HCT116 (cell line): ENCODE data around the gene BSCL2. TPM values are rescaled to one million over a fixed set of nuclear protein-coding genes. Genes with fewer than 3 reads are reported as not detected.
A peak's percentile ranks its signal among the peaks of the same experiment; 100 is the strongest.

Experiments
- ATAC-seq: fragments of 200-7000 bp; cut with Tn5 transposase; 2 replicates; pipeline ENCODE4 v1.9.1; 2020; ENCODE audit warnings: mild to moderate bottlenecking, moderate library complexity
- Bru-seq: library from RNA; stranded (reverse); fragments of 400-500 nt; gene quantifications from one replicate; lab custom pipeline; 2021; lab: Mats Ljungman, UMichigan
- BruChase-seq, 2 experiments: library from RNA; stranded (reverse); fragments of 400-500 nt; gene quantifications; one replicate each; lab custom pipeline; 2021; lab: Mats Ljungman, UMichigan
- BruUV-seq: library from RNA; stranded (reverse); fragments of 400-500 nt; replicated peaks from 2 replicates; lab custom pipeline; 2021; lab: Mats Ljungman, UMichigan
- CTCF ChIA-PET: fragments of 300-600 bp; sonication (Branson Sonifier 250); formaldehyde crosslinking; loops from one replicate; lab custom pipeline; 2021; ENCODE audit warnings: antibody characterized with exemption; lab: Charles Lee
- POLR2A ChIA-PET: fragments of 300-600, 350-600 bp; sonication (Branson Sonifier 250); formaldehyde crosslinking; loops from one replicate; lab custom pipeline; 2021; ENCODE audit warnings: antibody characterized with exemption; lab: Charles Lee
- RAD21 ChIA-PET, 2 experiments: fragments of 300-600 bp; sonication (Branson Sonifier 250); formaldehyde crosslinking; loops; one replicate each; lab custom pipeline; 2023; ENCODE audit warnings: low total read pairs in 2 of 2; ENCODE audit not compliant: uncharacterized antibody in 2 of 2, unreplicated experiment in 2 of 2, low non-redundant PET in 1 of 2; lab: Charles Lee
- DNase-seq: peaks from one replicate; pipeline ENCODE4 v3.0.0-alpha.2; 2010; ENCODE audit warnings: low read depth, low spot score
- H2AFZ ChIP-seq: fragments of 200-600 bp; shearing (Covaris generic), sonication (generic); 2 replicates; pipeline ENCODE4 v1.6.1; 2017; ENCODE audit warnings: low read depth, mixed run types, mixed read lengths, antibody characterized with exemption, low read length; ENCODE audit not compliant: poor library complexity, severe bottlenecking
- H3K27ac ChIP-seq: 2 replicates; pipeline ENCODE4 v1.5.1; 2012; ENCODE audit warnings: low read depth, low read length
- H3K27me3 ChIP-seq: fragments of 200-600 bp; sonication (generic); 2 replicates; pipeline ENCODE4 v1.6.1; 2016; ENCODE audit warnings: mixed run types, low read length, mixed read lengths; ENCODE audit not compliant: insufficient read depth
- H3K36me3 ChIP-seq, 2 experiments: fragments of 200-500 bp in 1 of 2; fragments of 200-600 bp in 1 of 2; sonication (Bioruptor generic) in 1 of 2; sonication (generic) in 1 of 2; 2 replicates each; pipeline versions ENCODE4 v1.5.1 to v1.6.1; 2014 to 2016; ENCODE audit warnings: low read length in 2 of 2, inconsistent platforms in 1 of 2, mixed read lengths in 1 of 2, mixed run types in 1 of 2; ENCODE audit not compliant: insufficient read depth in 2 of 2, control insufficient read depth in 1 of 2
- H3K4me1 ChIP-seq, 2 experiments: fragments of 200-600 bp in 1 of 2; sonication (generic) in 1 of 2; 2 replicates each; pipeline versions ENCODE4 v1.5.1 to v1.6.1; 2012 to 2017; ENCODE audit warnings: low read length in 2 of 2, inconsistent platforms in 1 of 2, mild to moderate bottlenecking in 1 of 2, mixed read lengths in 1 of 2, mixed run types in 1 of 2, moderate library complexity in 1 of 2; ENCODE audit not compliant: insufficient read depth in 2 of 2, control insufficient read depth in 1 of 2
- H3K4me2 ChIP-seq: fragments of 200-600 bp; sonication (generic); 2 replicates; pipeline ENCODE4 v1.6.1; 2017; ENCODE audit warnings: mixed run types, low read length, mixed read lengths
- H3K4me3 ChIP-seq, 2 experiments: fragments of 200-600 bp in 1 of 2; sonication (generic) in 1 of 2; replicated peaks in 1 of 2; 2 replicates each; pipeline ENCODE4 v1.5.1; 2011 to 2016; ENCODE audit warnings: low read length in 2 of 2, control low read depth in 1 of 2, low read depth in 1 of 2, mild to moderate bottlenecking in 1 of 2, mixed read lengths in 1 of 2, mixed run types in 1 of 2
- H3K79me2 ChIP-seq: fragments of 200-600 bp; sonication (generic); 2 replicates; pipeline ENCODE4 v1.6.1; 2017; ENCODE audit warnings: mild to moderate bottlenecking, mixed run types, low read length, moderate library complexity, mixed read lengths; ENCODE audit not compliant: insufficient read depth
- H3K9ac ChIP-seq: fragments of 200-600 bp; sonication (generic); 2 replicates; pipeline ENCODE4 v1.6.1; 2016; ENCODE audit warnings: low read length, mixed read lengths
- H3K9me2 ChIP-seq: fragments of 200-600 bp; sonication (generic), shearing (Covaris generic); 2 replicates; pipeline ENCODE4 v1.6.1; 2017; ENCODE audit warnings: mixed run types, mild to moderate bottlenecking, moderate library complexity; ENCODE audit not compliant: insufficient read depth
- H3K9me3 ChIP-seq, 2 experiments: fragments of 200-500 bp in 1 of 2; fragments of 200-600 bp in 1 of 2; sonication (Bioruptor generic) in 1 of 2; sonication (generic) in 1 of 2; 2 replicates each; pipeline ENCODE4 v1.6.1; 2014 to 2017; ENCODE audit warnings: low read length in 2 of 2, mixed read lengths in 2 of 2, inconsistent platforms in 1 of 2, low read depth in 1 of 2, mild to moderate bottlenecking in 1 of 2, mixed run types in 1 of 2, moderate library complexity in 1 of 2; ENCODE audit not compliant: control insufficient read depth in 1 of 2, insufficient read depth in 1 of 2
- H4K20me1 ChIP-seq: fragments of 200-600 bp; sonication (generic), shearing (Covaris generic); 2 replicates; pipeline ENCODE4 v1.6.1; 2017; ENCODE audit warnings: mixed run types, mild to moderate bottlenecking, moderate library complexity; ENCODE audit not compliant: insufficient read depth
- CBX3 ChIP-seq: IDR thresholded peaks from 2 replicates; pipeline ENCODE4 v1.6.1; 2012; ENCODE audit warnings: low read depth
- CEBPB ChIP-seq: IDR thresholded peaks from 2 replicates; pipeline ENCODE4 v1.6.1; 2012; ENCODE audit warnings: low read depth
- EGR1 ChIP-seq: IDR thresholded peaks from 2 replicates; pipeline ENCODE4 v1.6.1; 2012; ENCODE audit warnings: low read depth
- EZH2 ChIP-seq: fragments of 200-600 bp; sonication (generic); IDR thresholded peaks from 2 replicates; pipeline ENCODE4 v1.6.1; 2017; ENCODE audit warnings: antibody characterized with exemption, mixed run types
- EZH2phosphoT487 ChIP-seq: fragments of 200-600 bp; IDR thresholded peaks from 2 replicates; pipeline ENCODE4 v1.6.1; 2018; ENCODE audit warnings: antibody characterized with exemption, borderline replicate concordance
- FOSL1 ChIP-seq: IDR thresholded peaks from 2 replicates; pipeline ENCODE4 v1.6.1; 2012; ENCODE audit warnings: low read depth
- JUND ChIP-seq: IDR thresholded peaks from 2 replicates; pipeline ENCODE4 v1.6.1; 2012
- POLR2A ChIP-seq: IDR thresholded peaks from 2 replicates; pipeline ENCODE4 v1.7.0; 2011; ENCODE audit warnings: borderline replicate concordance; ENCODE audit not compliant: insufficient read depth, insufficient read length; ENCODE audit errors: extremely low read depth
- POLR2AphosphoS5 ChIP-seq: IDR thresholded peaks from 2 replicates; pipeline ENCODE4 v1.6.1; 2011; ENCODE audit warnings: mild to moderate bottlenecking, low read depth, low read length, moderate library complexity
- RAD21 ChIP-seq: IDR thresholded peaks from 2 replicates; pipeline ENCODE4 v1.6.1; 2012; ENCODE audit warnings: low read depth, mild to moderate bottlenecking
- SIN3A ChIP-seq: IDR thresholded peaks from 2 replicates; pipeline ENCODE4 v1.6.1; 2012; ENCODE audit warnings: low read depth
- SRF ChIP-seq: IDR thresholded peaks from 2 replicates; pipeline ENCODE4 v1.6.1; 2012; ENCODE audit warnings: low read depth
- TCF7L2 ChIP-seq: IDR thresholded peaks from 2 replicates; pipeline ENCODE4 v1.7.0; 2011; ENCODE audit warnings: borderline replicate concordance, inconsistent platforms; ENCODE audit not compliant: insufficient read depth, insufficient read length; ENCODE audit errors: extremely low read depth
- YY1 ChIP-seq: IDR thresholded peaks from 2 replicates; pipeline ENCODE4 v1.6.1; 2011; ENCODE audit warnings: low read length, low read depth, moderate library complexity, mild to moderate bottlenecking; ENCODE audit not compliant: insufficient replicate concordance; ENCODE audit errors: extremely low read depth
- ZFX ChIP-seq: fragments of 450-650 bp; IDR thresholded peaks from 2 replicates; pipeline ENCODE4 v1.6.1; 2017
- ZNF274 ChIP-seq: fragments of 200-500 bp; sonication (Bioruptor generic); IDR thresholded peaks from 2 replicates; pipeline ENCODE4 v1.6.1; 2014; ENCODE audit warnings: mild to moderate bottlenecking, low read depth, low read length, inconsistent platforms
- intact Hi-C: fragments of 100-400 bp; cut with micrococcal nuclease; formaldehyde crosslinking; loops from 2 replicates; pipeline ENCODE4 v1.10.0; 2022
- long read RNA-seq: library from polyadenylated mRNA; unstranded; transcript quantifications from one replicate; pipeline ENCODE4 v2.0.0, GENCODE V29; 2021; ENCODE audit not compliant: unreplicated experiment
- polyA plus RNA-seq: library from polyadenylated mRNA; unstranded; fragments of >200 nt; gene quantifications from 2 replicates; pipeline ENCODE4 v1.2.1, GENCODE V29; 2012; ENCODE audit warnings: missing spikeins
- total RNA-seq: library from RNA; stranded (reverse); gene quantifications from one replicate; pipeline ENCODE4 v1.2.1, GENCODE V29; 2021; ENCODE audit not compliant: unreplicated experiment
- TF ChIP-seq, protein P1 (sequence below), 3 experiments: fragments of 200-600 bp in 1 of 3; sonication (generic) in 1 of 3; IDR thresholded peaks in 2 of 3; conservative IDR thresholded peaks in 1 of 3; 2 replicates each; pipeline ENCODE4 v1.5.1; 2012 to 2017; ENCODE audit warnings: low read depth in 2 of 3, low read length in 2 of 3, antibody characterized with exemption in 1 of 3, borderline replicate concordance in 1 of 3, control low read depth in 1 of 3, mild to moderate bottlenecking in 1 of 3, mixed read lengths in 1 of 3, mixed run types in 1 of 3, moderate library complexity in 1 of 3; ENCODE audit not compliant: insufficient read depth in 1 of 3
- TF ChIP-seq, protein P2 (sequence below): IDR thresholded peaks from 2 replicates; pipeline ENCODE4 v1.6.1; 2012; ENCODE audit warnings: low read depth
- TF ChIP-seq, protein P3 (sequence below): IDR thresholded peaks from 2 replicates; pipeline ENCODE4 v1.6.1; 2012

Gene BSCL2
- total RNA-seq (62.0 TPM), Bru-seq, nascent RNA (percentile 79 among the genes with signal in this experiment), BruChase-seq, experiment 1, labeled RNA remaining after a 6-hour chase (percentile 96 among the genes with signal in this experiment), BruChase-seq, experiment 2, labeled RNA remaining after a 2-hour chase (percentile 93 among the genes with signal in this experiment)
- 58.7 and 71.5 TPM in 2 replicates for polyA plus RNA-seq
- long read RNA-seq, transcript BSCL2-207 (11 exons, 1,516 nt): major isoform, 25 of 36 reads
- long read RNA-seq, partial matches to known transcripts: 2 of 36 reads
- long read RNA-seq, other reads (novel, unspliced or antisense): 7 of 36 reads

DNA sequence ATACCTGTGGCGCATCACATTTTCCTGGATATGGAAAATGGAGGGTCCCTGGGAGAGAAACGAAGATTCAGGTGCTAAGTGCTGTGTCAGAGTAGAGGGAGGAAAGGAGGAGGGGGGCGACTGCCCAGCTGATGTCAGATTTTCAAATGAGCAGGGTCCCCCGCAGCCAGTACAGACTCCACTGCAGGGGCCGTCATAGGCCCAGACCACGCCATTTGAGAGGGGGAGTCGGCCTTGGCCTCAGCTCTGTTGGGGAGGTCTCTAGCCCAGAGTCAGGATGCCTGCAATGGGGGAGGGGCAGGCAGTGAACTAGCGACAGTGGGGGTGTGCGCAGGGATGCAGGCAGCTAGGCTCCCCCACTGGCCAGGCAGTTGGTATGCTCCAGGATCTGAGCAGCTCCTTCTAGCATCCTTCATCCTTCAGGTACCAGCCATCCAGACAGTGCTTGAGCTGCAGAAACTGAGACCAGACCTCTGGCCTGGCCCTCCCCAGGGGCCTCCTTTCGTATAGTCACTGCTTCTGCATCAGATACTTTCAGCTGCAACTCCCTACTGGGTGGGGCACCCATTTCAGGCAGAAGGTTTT, at the start of gene BSCL2, which contains the start of gene GNG3:
BSCL2 (minus strand) TSS at position 148 of the 585 bp plus-strand sequence. CDS start 229 bp downstream, outside the sequence.
GNG3 (plus strand) TSS at position 400 of the 585 bp plus-strand sequence. CDS start 620 bp downstream, outside the sequence.
- TF ChIP-seq FOSL1 (no peak), JUND (no peak), YY1 (no peak), CEBPB (no peak), EGR1 (no peak), EZH2 (no peak), TCF7L2 (no peak), RAD21 (no peak), EZH2phosphoT487 (no peak), ZFX (no peak), ZNF274 (no peak), POLR2A (no peak), SIN3A (no peak), POLR2AphosphoS5 (no peak), SRF (no peak), CBX3 (no peak)
- TF ChIP-seq, protein P1, sequence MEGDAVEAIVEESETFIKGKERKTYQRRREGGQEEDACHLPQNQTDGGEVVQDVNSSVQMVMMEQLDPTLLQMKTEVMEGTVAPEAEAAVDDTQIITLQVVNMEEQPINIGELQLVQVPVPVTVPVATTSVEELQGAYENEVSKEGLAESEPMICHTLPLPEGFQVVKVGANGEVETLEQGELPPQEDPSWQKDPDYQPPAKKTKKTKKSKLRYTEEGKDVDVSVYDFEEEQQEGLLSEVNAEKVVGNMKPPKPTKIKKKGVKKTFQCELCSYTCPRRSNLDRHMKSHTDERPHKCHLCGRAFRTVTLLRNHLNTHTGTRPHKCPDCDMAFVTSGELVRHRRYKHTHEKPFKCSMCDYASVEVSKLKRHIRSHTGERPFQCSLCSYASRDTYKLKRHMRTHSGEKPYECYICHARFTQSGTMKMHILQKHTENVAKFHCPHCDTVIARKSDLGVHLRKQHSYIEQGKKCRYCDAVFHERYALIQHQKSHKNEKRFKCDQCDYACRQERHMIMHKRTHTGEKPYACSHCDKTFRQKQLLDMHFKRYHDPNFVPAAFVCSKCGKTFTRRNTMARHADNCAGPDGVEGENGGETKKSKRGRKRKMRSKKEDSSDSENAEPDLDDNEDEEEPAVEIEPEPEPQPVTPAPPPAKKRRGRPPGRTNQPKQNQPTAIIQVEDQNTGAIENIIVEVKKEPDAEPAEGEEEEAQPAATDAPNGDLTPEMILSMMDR (IDR thresholded peaks at IDR 0.05 in 2 of 3, conservative IDR thresholded peaks at IDR 0.05 in 1 of 3; ENCODE audit: borderline replicate concordance in 1 of 3, insufficient read depth in 1 of 3, low read depth in 2 of 3, low read length in 2 of 3): no peak
- TF ChIP-seq, protein P2, sequence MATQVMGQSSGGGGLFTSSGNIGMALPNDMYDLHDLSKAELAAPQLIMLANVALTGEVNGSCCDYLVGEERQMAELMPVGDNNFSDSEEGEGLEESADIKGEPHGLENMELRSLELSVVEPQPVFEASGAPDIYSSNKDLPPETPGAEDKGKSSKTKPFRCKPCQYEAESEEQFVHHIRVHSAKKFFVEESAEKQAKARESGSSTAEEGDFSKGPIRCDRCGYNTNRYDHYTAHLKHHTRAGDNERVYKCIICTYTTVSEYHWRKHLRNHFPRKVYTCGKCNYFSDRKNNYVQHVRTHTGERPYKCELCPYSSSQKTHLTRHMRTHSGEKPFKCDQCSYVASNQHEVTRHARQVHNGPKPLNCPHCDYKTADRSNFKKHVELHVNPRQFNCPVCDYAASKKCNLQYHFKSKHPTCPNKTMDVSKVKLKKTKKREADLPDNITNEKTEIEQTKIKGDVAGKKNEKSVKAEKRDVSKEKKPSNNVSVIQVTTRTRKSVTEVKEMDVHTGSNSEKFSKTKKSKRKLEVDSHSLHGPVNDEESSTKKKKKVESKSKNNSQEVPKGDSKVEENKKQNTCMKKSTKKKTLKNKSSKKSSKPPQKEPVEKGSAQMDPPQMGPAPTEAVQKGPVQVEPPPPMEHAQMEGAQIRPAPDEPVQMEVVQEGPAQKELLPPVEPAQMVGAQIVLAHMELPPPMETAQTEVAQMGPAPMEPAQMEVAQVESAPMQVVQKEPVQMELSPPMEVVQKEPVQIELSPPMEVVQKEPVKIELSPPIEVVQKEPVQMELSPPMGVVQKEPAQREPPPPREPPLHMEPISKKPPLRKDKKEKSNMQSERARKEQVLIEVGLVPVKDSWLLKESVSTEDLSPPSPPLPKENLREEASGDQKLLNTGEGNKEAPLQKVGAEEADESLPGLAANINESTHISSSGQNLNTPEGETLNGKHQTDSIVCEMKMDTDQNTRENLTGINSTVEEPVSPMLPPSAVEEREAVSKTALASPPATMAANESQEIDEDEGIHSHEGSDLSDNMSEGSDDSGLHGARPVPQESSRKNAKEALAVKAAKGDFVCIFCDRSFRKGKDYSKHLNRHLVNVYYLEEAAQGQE: no peak
- TF ChIP-seq, protein P3, sequence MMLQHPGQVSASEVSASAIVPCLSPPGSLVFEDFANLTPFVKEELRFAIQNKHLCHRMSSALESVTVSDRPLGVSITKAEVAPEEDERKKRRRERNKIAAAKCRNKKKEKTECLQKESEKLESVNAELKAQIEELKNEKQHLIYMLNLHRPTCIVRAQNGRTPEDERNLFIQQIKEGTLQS: no peak
- ATAC-seq: no peak
- Histone ChIP-seq H3K27ac (peak within 1 kb of the TSS; percentile 80), H3K79me2 (peaks cover 15% of the 10 kb centered on the region), H3K27me3 (no peaks in the 10 kb centered on the region), H3K4me1 (peaks cover 5 to 20% of the 10 kb centered on the region in 2 experiments), H3K36me3 (peaks cover 7 to 30% of the 10 kb centered on the region in 2 experiments; a peak in 3 of 4 replicates), H3K9me2 (no peaks in the 10 kb centered on the region), H3K4me2 (peak within 1 kb of the TSS; percentile 85), H3K9ac (peak within 1 kb of the TSS; percentile 84; the same call in 1 of the 2 replicates), H3K4me3 (peak within 1 kb of the TSS; percentile 16 to 75; a peak in 1 of 4 replicates), H4K20me1 (no peaks in the 10 kb centered on the region), H3K9me3 (no peaks in the 10 kb centered on the region), H2AFZ (no peak within 1 kb of the TSS)
- intact Hi-C loops: no loop called here
- ChIA-PET RAD21 (no interaction called here), CTCF (interaction anchor here (0.6 to 1.2 kb wide), 2 partner anchors 13 to 283 kb away, joined by 3 read pairs; no protein-coding TSS in a partner anchor), POLR2A (no interaction called here)
- BruUV-seq: no TSS peak
- DNase-seq: no peak
